IMR-90 (cell line): ENCODE data around the gene HSD11B1L. TPM values are rescaled to one million over a fixed set of nuclear protein-coding genes. Genes with fewer than 3 reads are reported as not detected.

Experiments used
- ATAC-seq: fragments of 200-7000 bp; cut with Tn5 transposase; 2 replicates; pipeline ENCODE4 v1.9.1; 2020; ENCODE audit warnings: low read depth, mild to moderate bottlenecking, moderate library complexity
- BruUV-seq: library from RNA; stranded (reverse); fragments of 400-500 nt; replicated peaks from 2 replicates; lab custom pipeline; 2021; lab: Mats Ljungman, UMichigan
- CTCF ChIA-PET: fragments of 300-600 bp; formaldehyde crosslinking; extraction: SDS; loops from one replicate; lab custom pipeline; 2021; ENCODE audit warnings: antibody characterized with exemption; lab: Yijun Ruan, JAX
- POLR2A ChIA-PET: fragments of 300-600 bp; sonication (Branson Sonifier 250); formaldehyde crosslinking; loops from one replicate; lab custom pipeline; 2022; ENCODE audit warnings: antibody characterized with exemption; ENCODE audit not compliant: unreplicated experiment; lab: Charles Lee
- DNase-seq: peaks from one replicate; pipeline ENCODE4 v3.0.0; 2013
- H2AFZ ChIP-seq: replicated peaks from 2 replicates; pipeline ENCODE3; 2013; ENCODE audit warnings: low read length, mild to moderate bottlenecking; ENCODE audit not compliant: poor library complexity
- H2AK5ac ChIP-seq: 2 replicates; pipeline ENCODE4 v1.6.1; 2013; ENCODE audit warnings: low read depth, low read length, inconsistent platforms
- H2AK9ac ChIP-seq: replicated peaks from 2 replicates; pipeline ENCODE3; 2013; ENCODE audit warnings: mild to moderate bottlenecking, low read depth, low read length, moderate library complexity; ENCODE audit not compliant: poor library complexity
- H2BK120ac ChIP-seq: 2 replicates; pipeline ENCODE4 v1.6.1; 2013; ENCODE audit warnings: low read depth, low read length, inconsistent platforms
- H2BK15ac ChIP-seq: 3 replicates; pipeline ENCODE4 v1.6.1; 2013; ENCODE audit warnings: low read depth, low read length, inconsistent platforms
- H2BK20ac ChIP-seq: 2 replicates; pipeline ENCODE4 v1.6.1; 2013; ENCODE audit warnings: low read depth, mild to moderate bottlenecking, inconsistent platforms, low read length, moderate library complexity
- H2BK5ac ChIP-seq: 2 replicates; pipeline ENCODE4 v1.6.1; 2013; ENCODE audit warnings: mild to moderate bottlenecking, low read depth, low read length, inconsistent platforms; ENCODE audit not compliant: poor library complexity, severe bottlenecking
- H3K14ac ChIP-seq: replicated peaks from 2 replicates; pipeline ENCODE4 v1.6.1; 2013; ENCODE audit warnings: low read depth, low read length, inconsistent platforms
- H3K18ac ChIP-seq: 2 replicates; pipeline ENCODE4 v1.6.1; 2013; ENCODE audit warnings: low read depth, low read length, control low read depth
- H3K23ac ChIP-seq: 2 replicates; pipeline ENCODE4 v1.6.1; 2013; ENCODE audit warnings: low read depth, low read length, inconsistent platforms
- H3K27ac ChIP-seq: 2 replicates; pipeline ENCODE4 v1.5.1; 2013; ENCODE audit warnings: mild to moderate bottlenecking, control low read depth, low read length; ENCODE audit not compliant: insufficient read depth
- H3K27me3 ChIP-seq: 2 replicates; pipeline ENCODE4 v1.6.1; 2013; ENCODE audit warnings: low read length; ENCODE audit not compliant: control insufficient read depth, insufficient read depth
- H3K36me3 ChIP-seq: 2 replicates; pipeline ENCODE4 v1.6.1; 2013; ENCODE audit warnings: low read length, mixed read lengths; ENCODE audit not compliant: control insufficient read depth, insufficient read depth
- H3K4ac ChIP-seq: 2 replicates; pipeline ENCODE4 v1.6.1; 2013; ENCODE audit warnings: low read depth, low read length, inconsistent platforms
- H3K4me1 ChIP-seq: 2 replicates; pipeline ENCODE4 v1.6.1; 2013; ENCODE audit warnings: low read length, mixed read lengths; ENCODE audit not compliant: control insufficient read depth, insufficient read depth
- H3K4me2 ChIP-seq: 2 replicates; pipeline ENCODE4 v1.6.1; 2013; ENCODE audit warnings: low read depth, mild to moderate bottlenecking, control low read depth, low read length, moderate library complexity
- H3K4me3 ChIP-seq: 2 replicates; pipeline ENCODE4 v1.5.1; 2013; ENCODE audit warnings: low read depth, mild to moderate bottlenecking, control low read depth, low read length, moderate library complexity; ENCODE audit not compliant: insufficient read depth
- H3K56ac ChIP-seq: 2 replicates; pipeline ENCODE4 v1.6.1; 2013; ENCODE audit warnings: low read length, inconsistent platforms; ENCODE audit not compliant: insufficient read depth; ENCODE audit errors: extremely low read depth
- H3K79me1 ChIP-seq, 2 experiments: 2 replicates each; pipeline ENCODE4 v1.6.1; 2013; ENCODE audit warnings: low read length in 2 of 2, inconsistent platforms in 1 of 2, low read depth in 1 of 2
- H3K9ac ChIP-seq: 2 replicates; pipeline ENCODE4 v1.6.1; 2013; ENCODE audit warnings: low read depth, low read length, control low read depth
- H3K9me1 ChIP-seq: 2 replicates; pipeline ENCODE4 v1.6.1; 2013; ENCODE audit warnings: low read length, inconsistent platforms; ENCODE audit not compliant: insufficient read depth
- H3K9me3 ChIP-seq: 2 replicates; pipeline ENCODE4 v1.6.1; 2013; ENCODE audit warnings: low read length; ENCODE audit not compliant: control insufficient read depth, insufficient read depth
- H4K20me1 ChIP-seq: 2 replicates; pipeline ENCODE4 v1.6.1; 2013; ENCODE audit warnings: low read length, inconsistent platforms; ENCODE audit not compliant: insufficient read depth
- H4K5ac ChIP-seq: 2 replicates; pipeline ENCODE4 v1.6.1; 2013; ENCODE audit warnings: mild to moderate bottlenecking, low read depth, low read length, control low read depth
- H4K8ac ChIP-seq, 2 experiments: 2 replicates each; pipeline ENCODE4 v1.6.1; 2013; ENCODE audit warnings: low read depth in 2 of 2, low read length in 2 of 2, control low read depth in 1 of 2, inconsistent platforms in 1 of 2
- H4K91ac ChIP-seq: 2 replicates; pipeline ENCODE4 v1.6.1; 2013; ENCODE audit warnings: low read depth, low read length, inconsistent platforms; ENCODE audit not compliant: insufficient read depth
- BHLHE40 ChIP-seq: fragments of 150-350 bp; IDR thresholded peaks from 2 replicates; pipeline ENCODE4 v1.6.1; 2016; ENCODE audit warnings: mild to moderate bottlenecking, low read depth, low read length
- CEBPB ChIP-seq: IDR thresholded peaks from 2 replicates; pipeline ENCODE4 v1.6.1; 2012; ENCODE audit warnings: low read depth, low read length, improper control_type of control experiment
- CHD1 ChIP-seq: IDR thresholded peaks from 2 replicates; pipeline ENCODE4 v1.6.1; 2012; ENCODE audit warnings: low read depth, low read length, improper control_type of control experiment
- MAZ ChIP-seq: IDR thresholded peaks from 2 replicates; pipeline ENCODE4 v1.6.1; 2012; ENCODE audit warnings: low read depth, mild to moderate bottlenecking, low read length, improper control_type of control experiment, moderate library complexity, borderline replicate concordance
- NFE2L2 ChIP-seq: fragments of 150-350 bp; IDR thresholded peaks from 2 replicates; pipeline ENCODE4 v1.6.1; 2016; ENCODE audit warnings: low read depth, mild to moderate bottlenecking, low read length
- POLR2A ChIP-seq: IDR thresholded peaks from 2 replicates; pipeline ENCODE4 v1.6.1; 2012; ENCODE audit warnings: mild to moderate bottlenecking, low read depth, low read length
- RCOR1 ChIP-seq: IDR thresholded peaks from 2 replicates; pipeline ENCODE4 v1.6.1; 2012; ENCODE audit warnings: mild to moderate bottlenecking, low read length, improper control_type of control experiment; ENCODE audit not compliant: insufficient replicate concordance
- RFX5 ChIP-seq: IDR thresholded peaks from 2 replicates; pipeline ENCODE4 v1.8.0; 2012; ENCODE audit warnings: low read depth, mild to moderate bottlenecking, low read length, moderate library complexity
- WGBS, 2 experiments: methylation state at CpG; one replicate each; pipeline versions ENCODE4 v1.1.5 to v1.1.7; 2013; ENCODE audit warnings: missing lambda C conversion rate in 2 of 2; ENCODE audit not compliant: insufficient read length in 1 of 2; ENCODE audit errors: extremely low coverage in 2 of 2; 5-methylcytosine and 5-hydroxymethylcytosine counted together
- dilution Hi-C: fragments of 300-500 bp; cut with HindIII; formaldehyde crosslinking; loops from one replicate; pipeline ENCODE4 v1.14.3; 2018; ENCODE audit warnings: low sequenced_read_pairs; ENCODE audit not compliant: unreplicated experiment
- in situ Hi-C: fragments of 300-500 bp; cut with MboI; formaldehyde crosslinking; loops from 3 replicates; pipeline ENCODE4 v1.14.3; 2019; ENCODE audit warnings: low sequenced_read_pairs, inconsistent platforms, mixed read lengths
- intact Hi-C: fragments of 100-400 bp; cut with micrococcal nuclease; formaldehyde crosslinking; loops from 2 replicates; pipeline ENCODE4 v1.10.0; 2022
- polyA plus RNA-seq, 3 experiments: library from polyadenylated mRNA; depleted of rRNA; stranded (reverse); fragments of >200 nt; gene quantifications; 2 replicates each; pipeline ENCODE4 v1.2.3, GENCODE V29; 2012; ENCODE audit warnings: low replicate concordance in 1 of 3
- total RNA-seq: library from RNA; depleted of rRNA; stranded (reverse); fragments of >200 nt; gene quantifications from 2 replicates; pipeline ENCODE4 v1.2.3, GENCODE V29; 2012
- TF ChIP-seq, protein P1 (sequence below): conservative IDR thresholded peaks from 2 replicates; pipeline ENCODE4 v1.5.1; 2012; ENCODE audit warnings: mild to moderate bottlenecking, low read depth, low read length, improper control_type of control experiment

Gene HSD11B1L
- total and polyA plus RNA-seq, 2 of the 4 experiments (the other 2 are of a cell fraction): 2.2 to 7.2 TPM

- Histone ChIP-seq H2BK20ac (no peak overlapping the region), H2AK5ac (no peak overlapping the region), H3K4ac (no peak overlapping the region), H3K4me3 (no peak overlapping the region), H3K14ac (no peak overlapping the region), H3K79me1 (peaks cover under 1 to 57% of the 10 kb centered on the region in 2 experiments; a peak in 3 of 4 replicates), H3K36me3 (peaks cover 58% of the 10 kb centered on the region), H4K8ac (no peak overlapping the region; a peak in 1 of 4 replicates), H2BK120ac (no peak overlapping the region), H3K23ac (peak overlapping the region; percentile 59; the same call in 1 of the 2 replicates), H3K27ac (no peak overlapping the region), H3K56ac (no peak overlapping the region), H2AK9ac (peak overlapping the region; percentile 52), H3K27me3 (no peaks in the 10 kb centered on the region), H3K4me2 (no peak overlapping the region; the same call in 1 of the 2 replicates), H2BK5ac (no peak overlapping the region), H4K5ac (no peak overlapping the region), H2BK15ac (no peak overlapping the region), H3K4me1 (peaks cover 2% of the 10 kb centered on the region; the same call in 1 of the 2 replicates), H3K9me3 (no peaks in the 10 kb centered on the region), H4K91ac (no peak overlapping the region), H3K9me1 (peaks cover 4% of the 10 kb centered on the region; the same call in 1 of the 2 replicates), H3K9ac (no peak overlapping the region), H3K18ac (no peak overlapping the region), H4K20me1 (peaks cover 70% of the 10 kb centered on the region), H2AFZ (peak overlapping the region; percentile 56)
- ATAC-seq: no peak
- dilution Hi-C loops (no loop called here), intact Hi-C loops (no loop called here), in situ Hi-C loops (no loop called here)
- ChIA-PET POLR2A (interaction anchor here (0.7 to 0.9 kb wide), 2 partner anchors 17 to 47 kb away, joined by 9 to 19 read pairs; no protein-coding TSS in a partner anchor), CTCF (no interaction called here)
- 83% methylated on average over 29 of the region's 42 CpGs; no CpG with 5 or more reads in 1 of the 2 experiments for WGBS, 2 experiments
- peak; percentile 11 for DNase-seq
- no TSS peak for BruUV-seq
- TF ChIP-seq MAZ (no peak), RCOR1 (no peak), CEBPB (no peak), RFX5 (no peak), BHLHE40 (no peak), CHD1 (no peak), POLR2A (no peak), NFE2L2 (no peak)
- TF ChIP-seq, protein P1, sequence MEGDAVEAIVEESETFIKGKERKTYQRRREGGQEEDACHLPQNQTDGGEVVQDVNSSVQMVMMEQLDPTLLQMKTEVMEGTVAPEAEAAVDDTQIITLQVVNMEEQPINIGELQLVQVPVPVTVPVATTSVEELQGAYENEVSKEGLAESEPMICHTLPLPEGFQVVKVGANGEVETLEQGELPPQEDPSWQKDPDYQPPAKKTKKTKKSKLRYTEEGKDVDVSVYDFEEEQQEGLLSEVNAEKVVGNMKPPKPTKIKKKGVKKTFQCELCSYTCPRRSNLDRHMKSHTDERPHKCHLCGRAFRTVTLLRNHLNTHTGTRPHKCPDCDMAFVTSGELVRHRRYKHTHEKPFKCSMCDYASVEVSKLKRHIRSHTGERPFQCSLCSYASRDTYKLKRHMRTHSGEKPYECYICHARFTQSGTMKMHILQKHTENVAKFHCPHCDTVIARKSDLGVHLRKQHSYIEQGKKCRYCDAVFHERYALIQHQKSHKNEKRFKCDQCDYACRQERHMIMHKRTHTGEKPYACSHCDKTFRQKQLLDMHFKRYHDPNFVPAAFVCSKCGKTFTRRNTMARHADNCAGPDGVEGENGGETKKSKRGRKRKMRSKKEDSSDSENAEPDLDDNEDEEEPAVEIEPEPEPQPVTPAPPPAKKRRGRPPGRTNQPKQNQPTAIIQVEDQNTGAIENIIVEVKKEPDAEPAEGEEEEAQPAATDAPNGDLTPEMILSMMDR: no peak
Observed at GRCh38 chr19:5691822-5692722, 11.2 kb downstream of the HSD11B1L start.
